Measurements from ENCODE around the gene REX1BD.

- no peak for TF ChIP-seq CTCF (conservative IDR thresholded peaks at IDR 0.05; ENCODE audit: low read depth, low read length)
- TF ChIP-seq EZH2 (IDR thresholded peaks at IDR 0.05; ENCODE audit: borderline replicate concordance, low read depth, low read length, poor library complexity, severe bottlenecking) = no peak
Observed at GRCh38 chr19:18539372-18539771, 49.2 kb upstream of the REX1BD start.
